Ishikawa (cell line): ENCODE data around the gene LRRC39.

Source experiments
- CEBPB ChIP-seq: IDR thresholded peaks from 2 replicates; pipeline ENCODE4 v1.6.1; 2012
- CREB1 ChIP-seq: IDR thresholded peaks from 2 replicates; pipeline ENCODE4 v1.6.1; 2012; ENCODE audit warnings: low read depth
- EGR1 ChIP-seq: IDR thresholded peaks from 2 replicates; pipeline ENCODE4 v1.6.1; 2012
- EP300 ChIP-seq: IDR thresholded peaks from 2 replicates; pipeline ENCODE4 v1.6.1; 2012; ENCODE audit warnings: borderline replicate concordance
- FOXM1 ChIP-seq: IDR thresholded peaks from 2 replicates; pipeline ENCODE4 v1.6.1; 2012; ENCODE audit warnings: low read depth, borderline replicate concordance
- MAX ChIP-seq: IDR thresholded peaks from 2 replicates; pipeline ENCODE4 v1.6.1; 2012
- NFIC ChIP-seq: IDR thresholded peaks from 2 replicates; pipeline ENCODE4 v1.6.1; 2012
- RAD21 ChIP-seq: IDR thresholded peaks from 2 replicates; pipeline ENCODE4 v1.6.1; 2012; ENCODE audit warnings: low read depth
- TAF1 ChIP-seq: IDR thresholded peaks from 2 replicates; pipeline ENCODE4 v1.6.1; 2012; ENCODE audit warnings: low read depth, mild to moderate bottlenecking
- TCF12 ChIP-seq: IDR thresholded peaks from 2 replicates; pipeline ENCODE4 v1.6.1; 2012; ENCODE audit warnings: low read depth
- TEAD4 ChIP-seq: IDR thresholded peaks from 2 replicates; pipeline ENCODE4 v1.6.1; 2012
- USF1 ChIP-seq: IDR thresholded peaks from 2 replicates; pipeline ENCODE4 v1.6.1; 2012
- YY1 ChIP-seq: IDR thresholded peaks from 2 replicates; pipeline ENCODE4 v1.6.1; 2012; ENCODE audit warnings: low read depth
- ZBTB7A ChIP-seq: IDR thresholded peaks from 2 replicates; pipeline ENCODE4 v1.6.1; 2012; ENCODE audit warnings: low read depth
- TF ChIP-seq, protein P1 (sequence below): IDR thresholded peaks from 2 replicates; pipeline ENCODE4 v1.6.1; 2012; ENCODE audit warnings: low read depth, mild to moderate bottlenecking

LRRC39 gene

DNA sequence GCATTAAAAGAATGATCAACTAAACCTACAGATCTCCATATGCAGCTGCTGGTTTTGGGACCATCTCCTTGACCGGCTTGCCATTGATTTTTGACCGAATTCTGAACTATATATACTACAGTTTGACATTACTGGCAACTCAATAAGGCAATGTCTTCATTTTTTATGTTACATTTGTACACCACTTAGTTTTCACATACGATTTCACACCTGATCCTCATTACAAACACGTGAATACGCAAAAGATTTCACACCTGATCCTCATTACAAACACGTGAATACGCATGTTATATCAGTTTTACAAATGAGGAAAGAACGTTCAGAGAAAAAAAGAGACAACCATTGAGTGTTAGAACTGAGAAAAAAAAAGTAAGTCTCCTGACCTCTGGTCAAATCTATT is 46.4 kb downstream of the LRRC39 start:
- TF ChIP-seq YY1, result no peak
- no peak for TF ChIP-seq TEAD4
- TF ChIP-seq CEBPB, result no peak

GRCh38 chr1:100130552-100131077 is 47.4 kb downstream of the LRRC39 start:
- TF ChIP-seq NFIC (no peak), CEBPB (no peak), USF1 (no peak), ZBTB7A (no peak), RAD21 (no peak), TCF12 (no peak), FOXM1 (no peak)
- TF ChIP-seq, protein P1, sequence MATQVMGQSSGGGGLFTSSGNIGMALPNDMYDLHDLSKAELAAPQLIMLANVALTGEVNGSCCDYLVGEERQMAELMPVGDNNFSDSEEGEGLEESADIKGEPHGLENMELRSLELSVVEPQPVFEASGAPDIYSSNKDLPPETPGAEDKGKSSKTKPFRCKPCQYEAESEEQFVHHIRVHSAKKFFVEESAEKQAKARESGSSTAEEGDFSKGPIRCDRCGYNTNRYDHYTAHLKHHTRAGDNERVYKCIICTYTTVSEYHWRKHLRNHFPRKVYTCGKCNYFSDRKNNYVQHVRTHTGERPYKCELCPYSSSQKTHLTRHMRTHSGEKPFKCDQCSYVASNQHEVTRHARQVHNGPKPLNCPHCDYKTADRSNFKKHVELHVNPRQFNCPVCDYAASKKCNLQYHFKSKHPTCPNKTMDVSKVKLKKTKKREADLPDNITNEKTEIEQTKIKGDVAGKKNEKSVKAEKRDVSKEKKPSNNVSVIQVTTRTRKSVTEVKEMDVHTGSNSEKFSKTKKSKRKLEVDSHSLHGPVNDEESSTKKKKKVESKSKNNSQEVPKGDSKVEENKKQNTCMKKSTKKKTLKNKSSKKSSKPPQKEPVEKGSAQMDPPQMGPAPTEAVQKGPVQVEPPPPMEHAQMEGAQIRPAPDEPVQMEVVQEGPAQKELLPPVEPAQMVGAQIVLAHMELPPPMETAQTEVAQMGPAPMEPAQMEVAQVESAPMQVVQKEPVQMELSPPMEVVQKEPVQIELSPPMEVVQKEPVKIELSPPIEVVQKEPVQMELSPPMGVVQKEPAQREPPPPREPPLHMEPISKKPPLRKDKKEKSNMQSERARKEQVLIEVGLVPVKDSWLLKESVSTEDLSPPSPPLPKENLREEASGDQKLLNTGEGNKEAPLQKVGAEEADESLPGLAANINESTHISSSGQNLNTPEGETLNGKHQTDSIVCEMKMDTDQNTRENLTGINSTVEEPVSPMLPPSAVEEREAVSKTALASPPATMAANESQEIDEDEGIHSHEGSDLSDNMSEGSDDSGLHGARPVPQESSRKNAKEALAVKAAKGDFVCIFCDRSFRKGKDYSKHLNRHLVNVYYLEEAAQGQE, result no peak

GRCh38 chr1:100127226-100127625 is 50.8 kb downstream of the LRRC39 start:
- no peak for TF ChIP-seq EP300
- no peak for TF ChIP-seq EGR1
- TF ChIP-seq RAD21, result no peak
- no peak for TF ChIP-seq USF1
- TF ChIP-seq YY1, result no peak
- no peak for TF ChIP-seq TAF1

DNA sequence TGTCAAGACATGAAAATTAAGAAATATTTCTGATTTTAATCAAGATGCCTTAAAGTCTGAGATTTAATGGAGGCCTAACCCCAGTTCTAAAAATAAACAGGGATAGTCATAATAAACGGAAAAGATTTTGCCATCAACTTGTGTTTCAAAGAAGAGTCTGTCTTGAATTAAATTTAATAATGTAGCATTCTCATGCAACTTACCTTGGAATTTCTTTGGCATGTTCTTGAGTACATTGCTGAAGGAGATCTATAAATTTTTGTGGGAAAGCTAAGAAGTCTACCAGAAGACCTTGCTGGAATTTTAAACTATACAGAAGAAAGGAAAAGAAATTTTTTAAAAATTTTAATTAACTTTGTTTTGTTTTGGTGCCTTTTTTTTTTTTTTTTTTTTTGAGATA is 55.9 kb downstream of the LRRC39 start:
- TF ChIP-seq CEBPB, result no peak

DNA sequence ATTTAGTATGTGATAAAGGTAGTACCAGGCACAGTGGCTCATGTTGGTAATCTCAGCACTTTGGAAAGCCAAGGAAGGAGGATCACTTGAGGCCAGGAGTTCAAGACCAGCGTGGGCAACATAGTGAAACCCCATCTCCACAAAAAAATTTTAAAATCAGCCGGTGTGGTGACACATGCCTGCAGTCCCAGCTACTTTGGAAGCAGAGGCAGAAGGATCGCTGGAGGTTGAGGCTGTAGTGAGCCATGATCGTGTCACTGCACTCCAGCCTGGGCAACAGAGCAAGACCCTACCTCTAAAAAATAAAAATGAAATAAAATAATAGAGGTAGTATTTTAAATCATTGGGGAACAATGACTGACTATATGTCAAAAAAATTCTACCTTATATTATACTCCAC is 62.5 kb downstream of the LRRC39 start:
- TF ChIP-seq RAD21, result no peak
- no peak for TF ChIP-seq USF1
- no peak for TF ChIP-seq EP300
- no peak for TF ChIP-seq MAX
- TF ChIP-seq YY1, result no peak
- no peak for TF ChIP-seq ZBTB7A
- TF ChIP-seq TAF1, result no peak
- no peak for TF ChIP-seq FOXM1
- TF ChIP-seq CEBPB, result no peak
- no peak for TF ChIP-seq NFIC
- TF ChIP-seq EGR1, result no peak
- TF ChIP-seq TCF12, result no peak
- no peak for TF ChIP-seq TEAD4
- TF ChIP-seq, protein P1, result no peak
- no peak for TF ChIP-seq CREB1

- TF ChIP-seq USF1 (no peak), EP300 (no peak), FOXM1 (no peak), TEAD4 (no peak), EGR1 (no peak), RAD21 (no peak), NFIC (no peak), TAF1 (no peak), YY1 (no peak), ZBTB7A (no peak), CEBPB (no peak), TCF12 (no peak), CREB1 (no peak)
- TF ChIP-seq, protein P1, result no peak
Measured at GRCh38 chr1:100109554-100110066, 68.4 kb downstream of the LRRC39 start.
